ENCODE results near the gene BAAT.
A peak's percentile ranks its signal among the peaks of the same experiment; 100 is the strongest.
"Not testable (repeated sequence)": the region's sequence is repeated elsewhere in the genome, so short reads cannot be mapped to it uniquely, and the experiment has no call there.

Gene BAAT

DNA sequence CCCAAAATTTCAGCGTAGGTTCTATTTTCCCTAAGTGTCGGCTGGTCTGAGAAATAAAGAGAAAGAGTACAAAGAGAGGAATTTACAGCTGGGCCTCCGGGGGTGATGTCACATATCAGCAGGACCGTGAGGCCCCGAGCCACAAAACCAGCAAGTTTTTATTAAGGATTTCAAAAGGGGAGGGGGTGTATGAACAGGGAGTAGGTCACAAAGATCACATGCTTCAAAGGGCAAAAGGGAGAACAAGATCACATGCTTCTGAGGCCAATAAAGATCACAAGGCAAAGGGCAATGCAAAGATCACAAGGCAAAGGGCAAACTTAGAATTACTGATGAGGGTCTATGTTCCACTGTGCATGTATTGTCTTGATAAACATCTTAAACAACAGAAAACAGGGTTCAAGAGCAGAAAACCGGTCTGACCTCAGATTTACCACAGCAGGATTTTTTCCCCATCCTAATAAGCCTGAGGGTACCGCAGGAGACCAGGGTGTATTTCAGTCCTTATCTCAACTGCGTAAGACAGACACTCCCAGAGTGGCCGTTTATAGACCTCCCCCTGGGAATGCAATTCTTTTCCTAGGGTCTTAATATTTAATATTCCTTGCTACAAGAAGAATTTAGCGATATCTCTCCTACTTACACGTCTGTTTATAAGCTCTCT, at the start of gene BAAT:
TSS of gene BAAT (minus strand) at position 134 of the 664 bp plus-strand sequence. CDS start 13,602 bp downstream, outside the sequence.
- DNase-seq: not testable (repeated sequence)

GRCh38 chr9:101433229-101433628, 48.4 kb upstream of the BAAT start:
- no peak for DNase-seq

DNA sequence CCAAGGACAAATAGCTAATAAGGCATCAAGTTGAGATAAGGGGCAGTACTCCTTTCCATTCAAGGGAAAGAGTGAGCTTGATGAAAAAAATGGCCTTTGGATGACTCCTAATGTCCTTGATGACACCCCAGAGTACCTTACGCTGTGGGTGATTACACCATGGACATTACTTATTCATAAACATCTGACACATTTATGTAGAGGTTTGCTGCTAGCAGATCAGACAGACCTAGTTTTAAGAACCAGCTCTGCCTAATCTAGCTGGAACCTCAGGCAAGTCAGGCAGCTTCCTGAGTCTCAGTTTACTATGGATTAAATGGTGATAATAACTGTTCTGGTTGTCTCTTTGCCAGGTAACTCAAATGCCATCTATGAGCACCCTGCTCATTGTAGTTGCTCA, 47.9 kb upstream of the BAAT start:
- DNase-seq: no peak

DNA sequence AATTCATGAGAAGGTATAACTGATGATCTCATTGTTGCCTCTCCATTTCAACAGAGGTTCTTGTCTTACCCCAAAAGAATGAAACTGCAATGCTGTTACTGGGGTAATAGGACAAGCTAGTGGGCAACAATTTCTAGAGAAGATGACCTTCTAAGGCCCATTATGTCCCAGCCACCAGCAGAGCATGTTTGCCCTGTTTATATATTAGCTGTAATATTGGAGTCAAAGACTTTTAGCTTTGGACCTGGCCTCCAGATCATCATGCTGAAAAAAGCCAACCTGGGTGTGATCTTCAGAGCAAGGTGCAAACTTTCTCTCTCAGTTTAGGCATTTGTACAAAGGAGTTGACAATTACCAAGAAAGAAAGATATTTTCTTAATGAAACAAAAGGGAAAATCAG, 47.4 kb upstream of the BAAT start:
- no peak for DNase-seq

GRCh38 chr9:101429736-101430135, 44.9 kb upstream of the BAAT start:
- no peak for DNase-seq

DNA sequence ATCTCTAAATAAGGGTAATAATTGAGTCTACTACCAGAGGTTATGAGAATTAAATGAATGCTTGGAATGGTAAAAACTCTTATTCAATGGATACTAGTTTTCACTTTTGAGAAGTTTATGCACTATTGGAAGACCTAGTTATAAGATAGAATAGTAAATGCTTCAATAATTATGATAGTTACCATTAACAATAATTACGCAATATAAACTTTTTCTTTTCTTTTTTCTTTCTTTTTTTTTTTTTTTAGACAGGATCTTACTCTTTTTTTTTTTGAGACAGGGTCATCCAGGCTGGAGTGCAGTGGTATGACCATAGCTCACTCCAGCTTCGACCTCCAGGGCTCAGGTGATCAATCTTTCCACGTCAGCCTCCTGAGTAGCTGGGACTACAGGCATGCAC, 44.1 kb upstream of the BAAT start:
- DNase-seq: no peak

DNA sequence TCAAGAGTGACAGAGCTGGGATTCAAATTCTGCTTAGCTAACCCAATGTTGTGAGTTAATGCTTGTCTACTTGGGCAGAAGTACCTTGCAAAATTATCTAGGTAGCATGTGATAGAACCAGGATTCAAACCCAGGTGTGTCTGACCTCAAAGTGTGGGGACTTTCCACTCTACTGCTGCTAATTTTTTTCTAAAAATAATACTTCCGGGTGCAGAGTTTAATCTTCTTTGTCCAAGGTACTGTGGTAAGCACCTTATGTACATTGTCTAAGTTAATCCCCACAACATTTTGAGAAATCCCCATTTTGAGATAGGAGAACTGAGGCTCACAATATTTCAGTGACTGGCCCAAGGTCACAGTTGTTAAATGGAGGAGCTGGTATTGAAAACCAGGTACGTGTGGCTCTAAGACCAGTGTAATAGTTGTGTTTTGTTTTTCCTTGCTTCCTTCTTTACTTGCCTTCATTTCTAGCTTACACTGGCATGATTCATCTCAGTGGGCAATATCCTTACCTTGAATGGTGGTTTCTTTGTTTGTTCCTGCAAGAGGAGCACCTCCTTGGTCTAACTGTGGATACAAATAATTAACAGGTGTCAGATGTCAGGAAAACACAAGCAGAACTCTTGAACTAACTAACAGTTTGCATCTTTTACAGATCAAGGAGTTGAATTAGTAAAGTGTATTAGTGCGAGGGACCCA, 43.3 kb upstream of the BAAT start:
- DNase-seq: no peak

GRCh38 chr9:101427358-101427757, 42.6 kb upstream of the BAAT start:
- DNase-seq: no peak

GRCh38 chr9:101421653-101422065, 36.9 kb upstream of the BAAT start:
- no peak for DNase-seq

DNA sequence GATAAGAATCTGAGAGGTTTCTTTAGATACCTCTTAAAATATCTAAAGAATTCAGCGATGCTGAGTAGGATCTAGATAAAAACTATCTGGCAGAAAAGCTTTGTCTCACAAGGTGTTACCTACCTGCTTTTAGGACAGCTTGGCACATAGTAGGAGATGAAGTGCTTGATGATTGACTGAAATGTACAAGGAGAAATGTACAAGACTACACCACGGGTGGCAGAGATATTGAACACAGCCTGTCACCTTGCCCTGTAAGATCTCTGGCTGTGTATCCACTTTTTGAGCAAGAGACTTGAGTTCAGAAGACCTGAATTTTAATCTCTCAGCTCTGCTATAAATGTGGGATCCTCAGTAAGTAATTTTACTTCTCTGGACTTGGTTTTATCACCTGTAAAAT, 35.1 kb upstream of the BAAT start:
- no peak for DNase-seq

- no peak for DNase-seq
Observed at GRCh38 chr9:101418518-101419430, 34.0 kb upstream of the BAAT start.

GRCh38 chr9:101417977-101418376, 33.2 kb upstream of the BAAT start:
- DNase-seq: no peak

- DNase-seq: no peak
Observed at GRCh38 chr9:101417389-101417788, 32.6 kb upstream of the BAAT start.

DNA sequence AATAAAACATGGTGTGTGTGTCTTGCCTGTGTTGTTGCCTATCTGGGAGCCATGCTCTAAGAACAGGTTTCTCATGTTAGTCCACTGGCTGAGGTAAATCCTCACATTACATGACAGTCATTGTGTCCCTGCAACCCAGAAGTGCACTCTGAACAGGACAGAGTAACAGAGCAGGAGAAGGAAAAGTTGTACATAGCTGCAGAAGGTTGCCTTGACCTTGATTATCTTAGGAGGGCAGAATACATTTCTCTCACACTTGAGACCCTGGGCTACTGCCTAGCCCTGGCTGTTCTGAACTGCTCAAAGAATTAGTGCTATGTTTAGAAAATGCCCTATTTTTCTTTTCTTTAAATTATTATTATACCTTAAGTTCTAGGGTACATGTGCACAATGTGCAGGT, 30.8 kb upstream of the BAAT start:
- DNase-seq: no peak

DNA sequence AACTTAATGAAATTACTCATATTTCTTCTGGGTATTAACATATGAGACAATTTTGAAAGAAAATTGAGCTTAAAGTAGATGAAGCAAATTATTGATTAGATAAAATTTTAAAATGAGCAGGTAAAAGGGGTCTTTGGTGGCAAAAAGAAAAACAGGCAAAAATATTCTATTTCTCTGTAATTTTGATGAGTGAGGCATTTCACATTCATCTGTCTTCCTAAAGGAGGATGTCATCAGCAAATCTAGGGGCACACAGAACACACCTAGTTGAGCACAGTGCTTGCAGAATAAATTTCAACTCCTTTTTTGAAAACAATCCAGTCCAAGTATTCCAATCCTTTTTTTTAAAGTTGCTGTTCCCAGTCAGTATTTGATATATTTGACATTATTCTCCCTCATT, 30.0 kb upstream of the BAAT start:
- no peak for DNase-seq

GRCh38 chr9:101409079-101409477, 24.3 kb upstream of the BAAT start:
- DNase-seq: no peak

- DNase-seq: no peak
Observed at GRCh38 chr9:101408374-101409078, 23.7 kb upstream of the BAAT start.

DNA sequence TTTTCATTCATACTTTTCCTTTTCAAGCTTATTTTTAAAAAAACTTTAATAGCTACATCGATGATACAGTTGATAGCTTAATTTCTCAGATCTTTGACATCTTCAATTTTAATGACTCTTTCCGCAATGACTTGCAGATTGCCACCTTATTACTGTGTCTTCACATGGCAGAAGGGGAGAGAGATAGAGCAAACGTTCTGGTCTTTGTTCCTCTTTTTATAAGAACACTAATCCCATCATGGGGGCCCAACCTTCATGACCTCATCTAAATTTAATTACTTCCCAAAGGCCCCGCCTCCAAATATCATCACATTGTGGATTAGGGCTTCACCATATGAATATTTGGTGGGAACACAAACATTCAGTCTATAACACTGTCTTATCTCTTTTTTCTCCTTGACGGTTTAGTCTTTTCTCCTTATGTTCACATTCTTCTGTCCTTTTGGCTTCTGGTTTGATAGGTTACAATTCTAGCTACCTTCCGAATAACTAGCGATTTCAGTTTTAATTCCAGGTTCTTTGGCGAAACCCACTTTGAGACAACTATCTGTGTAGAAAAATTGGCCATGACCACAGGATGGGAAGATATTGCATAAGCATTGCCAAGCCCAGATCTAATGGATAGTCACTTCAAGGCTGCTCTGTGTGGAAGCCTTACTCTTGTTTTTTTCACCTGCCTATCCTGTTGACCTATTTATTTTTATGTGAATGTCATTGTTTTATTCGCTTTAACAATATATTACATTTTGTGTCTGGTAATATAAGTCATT, 18.9 kb upstream of the BAAT start:
- no peak for DNase-seq

GRCh38 chr9:101400120-101400519, 15.3 kb upstream of the BAAT start:
- peak; percentile 18 for DNase-seq

GRCh38 chr9:101399643-101399970, 14.8 kb upstream of the BAAT start:
- no peak for DNase-seq

GRCh38 chr9:101398930-101399642, 14.3 kb upstream of the BAAT start:
- peak; percentile 17 for DNase-seq

Data from NCI-H1105 treated with DMSO at 0.1 percent for 48 hours (cell line).